ENCODE data around the gene GREB1.
A peak's percentile ranks its signal among the peaks of the same experiment; 100 is the strongest.

GREB1 gene

DNA sequence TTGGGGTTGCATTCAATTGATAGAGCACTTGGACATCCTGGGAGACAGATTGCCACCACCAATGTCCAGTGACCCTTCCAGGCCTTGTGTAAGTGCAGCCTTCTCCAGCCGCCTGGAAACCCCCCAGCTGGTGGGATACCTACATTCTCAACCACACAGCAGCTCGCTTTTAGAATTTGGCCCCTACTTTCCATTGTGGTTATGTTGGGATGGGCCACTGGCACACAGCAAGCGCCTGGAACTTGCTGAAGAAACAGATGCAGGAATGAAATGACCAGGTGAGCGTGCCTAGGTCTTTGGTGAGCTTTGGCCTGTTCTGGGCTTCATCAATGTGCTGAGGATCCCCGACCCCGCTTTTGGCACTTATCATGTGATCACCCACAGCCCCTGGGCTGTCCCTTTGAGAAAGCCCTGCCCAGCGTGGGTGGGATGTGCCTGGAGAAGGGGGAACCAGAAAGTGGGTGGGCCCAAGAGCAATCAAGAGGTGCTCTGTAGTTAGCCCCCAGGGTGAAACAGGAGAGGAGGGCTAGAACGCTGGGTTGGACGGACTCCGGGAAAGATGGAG is 152.1 kb downstream of the GREB1 start:
- no peak for DNase-seq (ENCODE audit: low spot score)

DNA sequence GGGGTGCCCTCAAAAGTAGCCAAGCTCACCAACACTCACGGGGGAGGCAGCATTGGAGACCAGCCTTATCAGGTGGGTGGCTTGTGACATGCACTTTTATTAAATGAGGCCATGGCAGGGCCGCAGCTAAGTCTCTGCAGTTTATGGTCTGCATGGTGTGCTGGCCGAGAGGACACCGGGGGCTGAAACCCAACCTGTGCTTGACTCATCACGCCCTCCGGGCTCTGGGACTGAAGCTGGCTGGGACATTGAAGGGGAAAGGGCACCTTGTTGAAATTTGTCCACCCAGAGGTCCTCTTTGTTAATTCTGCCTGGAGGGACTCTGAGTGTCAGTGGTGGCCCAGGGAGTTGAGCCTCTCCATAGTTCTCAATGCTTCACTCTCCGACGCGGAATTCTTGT is 153.9 kb downstream of the GREB1 start:
- no peak for DNase-seq (ENCODE audit: low spot score)

GRCh38 chr2:11688222-11689069 is 154.6 kb downstream of the GREB1 start:
- peak; percentile 89 for DNase-seq (ENCODE audit: low spot score)

- no peak for DNase-seq (ENCODE audit: low spot score)
Observed at GRCh38 chr2:11691076-11691660, 157.3 kb downstream of the GREB1 start.
